H1 (cell line): ENCODE results near the gene C2CD4D. TPM values are rescaled to one million over a fixed set of nuclear protein-coding genes. Genes with fewer than 3 reads are reported as not detected.
A peak's percentile ranks its signal among the peaks of the same experiment; 100 is the strongest.

Source experiments
- CTCF ChIA-PET: fragments of 300-600 bp; sonication (Branson Sonifier 250); formaldehyde crosslinking; loops from one replicate; lab custom pipeline; 2021; ENCODE audit not compliant: partially characterized antibody; lab: Charles Lee
- POLR2A ChIA-PET: fragments of 300-600 bp; sonication (Branson Sonifier 250); formaldehyde crosslinking; loops from one replicate; lab custom pipeline; 2021; ENCODE audit warnings: inconsistent platforms; ENCODE audit not compliant: partially characterized antibody; lab: Charles Lee
- DNase-seq, 2 experiments: peaks; one replicate each; pipeline versions ENCODE4 v3.0.0 to v3.0.0-alpha.2; 2010 to 2022; ENCODE audit warnings: low spot score in 2 of 2, low read depth in 1 of 2, mixed read lengths in 1 of 2
- FAIRE-seq: peaks from 2 replicates; lab custom pipeline; 2011; peaks lifted over from hg19 to GRCh38; lab: Jason Lieb, UNC
- H2AFZ ChIP-seq: 2 replicates; pipeline ENCODE4 v1.8.1; 2012; ENCODE audit warnings: low read length, inconsistent platforms
- H2AK5ac ChIP-seq: 2 replicates; pipeline ENCODE4 v1.6.1; 2013; ENCODE audit warnings: low read depth, low read length
- H2BK120ac ChIP-seq: replicated peaks from 2 replicates; pipeline ENCODE3; 2013; ENCODE audit warnings: low read depth, low read length, inconsistent platforms
- H2BK12ac ChIP-seq: 2 replicates; pipeline ENCODE4 v1.6.1; 2013; ENCODE audit warnings: low read depth, low read length
- H2BK15ac ChIP-seq: 2 replicates; pipeline ENCODE4 v1.6.1; 2013; ENCODE audit warnings: low read length
- H2BK20ac ChIP-seq: 2 replicates; pipeline ENCODE4 v1.6.1; 2013; ENCODE audit warnings: low read length
- H2BK5ac ChIP-seq: 2 replicates; pipeline ENCODE4 v1.6.1; 2013; ENCODE audit warnings: low read depth, low read length
- H3K14ac ChIP-seq: 2 replicates; pipeline ENCODE4 v1.6.1; 2013; ENCODE audit warnings: inconsistent platforms; ENCODE audit not compliant: insufficient read length
- H3K18ac ChIP-seq: 2 replicates; pipeline ENCODE4 v1.6.1; 2013; ENCODE audit warnings: low read length; ENCODE audit errors: extremely low read depth
- H3K23ac ChIP-seq: 2 replicates; pipeline ENCODE4 v1.6.1; 2013; ENCODE audit warnings: inconsistent platforms; ENCODE audit not compliant: insufficient read length
- H3K23me2 ChIP-seq: 2 replicates; pipeline ENCODE4 v1.6.1; 2013; ENCODE audit warnings: low read depth, low read length
- H3K27ac ChIP-seq: 2 replicates; pipeline ENCODE4 v1.6.1; 2011; ENCODE audit warnings: low read depth, low read length, inconsistent platforms
- H3K27me3 ChIP-seq, 4 experiments: replicated peaks in 1 of 4; 1 replicate in 1 of 4; 2 replicates in 3 of 4; pipeline versions ENCODE4 v1.6.1 to v1.8.1; 2011 to 2013; ENCODE audit warnings: low read length in 3 of 4, mild to moderate bottlenecking in 3 of 4, inconsistent platforms in 2 of 4, mixed read lengths in 2 of 4, moderate library complexity in 1 of 4; ENCODE audit not compliant: control insufficient read depth in 3 of 4, insufficient read depth in 3 of 4; ENCODE audit errors: extremely low read depth in 1 of 4
- H3K36me3 ChIP-seq, 4 experiments: 2 replicates each; pipeline versions ENCODE4 v1.6.1 to v1.8.1; 2011 to 2013; ENCODE audit warnings: mild to moderate bottlenecking in 4 of 4, low read length in 3 of 4, moderate library complexity in 2 of 4, control low read depth in 1 of 4, inconsistent platforms in 1 of 4; ENCODE audit not compliant: insufficient read depth in 4 of 4, control insufficient read depth in 2 of 4
- H3K4ac ChIP-seq: replicated peaks from 2 replicates; pipeline ENCODE3; 2013; ENCODE audit warnings: low read length, low read depth, mixed read lengths, inconsistent platforms; ENCODE audit not compliant: insufficient read length
- H3K4me1 ChIP-seq, 4 experiments: replicated peaks in 1 of 4; 1 replicate in 1 of 4; 2 replicates in 3 of 4; pipeline versions ENCODE4 v1.6.1 to v1.8.1; 2011 to 2013; ENCODE audit warnings: low read length in 3 of 4, inconsistent platforms in 2 of 4, mixed read lengths in 1 of 4; ENCODE audit not compliant: insufficient read depth in 4 of 4, control insufficient read depth in 3 of 4
- H3K4me2 ChIP-seq, 2 experiments: 2 replicates each; pipeline versions ENCODE4 v1.6.1 to v1.8.1; 2011 to 2013; ENCODE audit warnings: low read depth in 2 of 2, low read length in 2 of 2, control low read depth in 1 of 2, inconsistent platforms in 1 of 2, mild to moderate bottlenecking in 1 of 2; ENCODE audit not compliant: insufficient read depth in 1 of 2
- H3K4me3 ChIP-seq, 4 experiments: fragments of 200-600, 300-600 bp in 1 of 4; sonication (generic), shearing (Covaris generic), sonication (Bioruptor Twin) in 1 of 4; 2 replicates each; pipeline versions ENCODE4 v1.5.1 to v1.8.1; 2011 to 2016; ENCODE audit warnings: low read length in 4 of 4, low read depth in 3 of 4, control low read depth in 2 of 4, inconsistent platforms in 2 of 4, mild to moderate bottlenecking in 2 of 4, mixed read lengths in 1 of 4, moderate library complexity in 1 of 4; ENCODE audit not compliant: insufficient read depth in 2 of 4; ENCODE audit errors: extremely low read depth in 1 of 4
- H3K56ac ChIP-seq: replicated peaks from 2 replicates; pipeline ENCODE3; 2013; ENCODE audit warnings: low read depth, mild to moderate bottlenecking, mixed read lengths, low read length, inconsistent platforms; ENCODE audit not compliant: insufficient read length
- H3K79me1 ChIP-seq: 2 replicates; pipeline ENCODE4 v1.6.1; 2013; ENCODE audit warnings: low read depth, low read length, control low read depth
- H3K79me2 ChIP-seq, 2 experiments: 2 replicates each; pipeline versions ENCODE4 v1.6.1 to v1.8.1; 2012 to 2013; ENCODE audit warnings: low read length in 2 of 2, mild to moderate bottlenecking in 2 of 2, inconsistent platforms in 1 of 2; ENCODE audit not compliant: insufficient read depth in 2 of 2, control insufficient read depth in 1 of 2
- H3K9ac ChIP-seq, 4 experiments: replicated peaks in 1 of 4; 1 replicate in 1 of 4; 2 replicates in 3 of 4; pipeline versions ENCODE4 v1.6.1 to v1.8.1; 2011 to 2013; ENCODE audit warnings: low read depth in 3 of 4, low read length in 3 of 4, control low read depth in 2 of 4, mild to moderate bottlenecking in 2 of 4, moderate library complexity in 2 of 4, inconsistent platforms in 1 of 4; ENCODE audit errors: extremely low read depth in 1 of 4
- H3K9me3 ChIP-seq, 2 experiments: 2 replicates each; pipeline versions ENCODE4 v1.6.1 to v1.8.1; 2012 to 2013; ENCODE audit warnings: mild to moderate bottlenecking in 2 of 2, moderate library complexity in 2 of 2, control low read depth in 1 of 2, inconsistent platforms in 1 of 2, low read depth in 1 of 2, low read length in 1 of 2, mixed read lengths in 1 of 2; ENCODE audit not compliant: insufficient read depth in 2 of 2
- H4K20me1 ChIP-seq, 2 experiments: replicated peaks in 1 of 2; 2 replicates each; pipeline versions ENCODE3 to v1.8.1; 2011 to 2013; ENCODE audit warnings: inconsistent platforms in 2 of 2, low read length in 2 of 2, mild to moderate bottlenecking in 1 of 2; ENCODE audit not compliant: insufficient read depth in 2 of 2, control insufficient read depth in 1 of 2
- H4K5ac ChIP-seq: 2 replicates; pipeline ENCODE4 v1.6.1; 2013; ENCODE audit warnings: low read length, low read depth, mixed read lengths, inconsistent platforms; ENCODE audit not compliant: insufficient read length
- H4K8ac ChIP-seq: 2 replicates; pipeline ENCODE4 v1.8.0; 2013; ENCODE audit warnings: mild to moderate bottlenecking, moderate library complexity, low read length, inconsistent platforms; ENCODE audit not compliant: insufficient read depth; ENCODE audit errors: extremely low read depth
- H4K91ac ChIP-seq: replicated peaks from 2 replicates; pipeline ENCODE3; 2013; ENCODE audit warnings: low read length, mixed read lengths, inconsistent platforms; ENCODE audit not compliant: insufficient read length
- BACH1 ChIP-seq: IDR thresholded peaks from 2 replicates; pipeline ENCODE4 v1.6.1; 2012; ENCODE audit warnings: low read length, improper control_type of control experiment
- CHD1 ChIP-seq: IDR thresholded peaks from 2 replicates; pipeline ENCODE4 v1.6.1; 2012; ENCODE audit warnings: low read depth, low read length, improper control_type of control experiment
- CREB1 ChIP-seq: IDR thresholded peaks from 2 replicates; pipeline ENCODE4 v1.6.1; 2012; ENCODE audit warnings: inconsistent platforms
- CTBP2 ChIP-seq: IDR thresholded peaks from 2 replicates; pipeline ENCODE4 v1.7.0; 2011; ENCODE audit warnings: borderline replicate concordance, mild to moderate bottlenecking, moderate library complexity, mixed read lengths, low read length; ENCODE audit not compliant: insufficient read depth, insufficient read length
- EP300 ChIP-seq, 2 experiments: IDR thresholded peaks; 1 replicate in 1 of 2; 2 replicates in 1 of 2; pipeline ENCODE4 v1.6.1; 2011 to 2012; ENCODE audit warnings: low read depth in 2 of 2, low read length in 2 of 2, mild to moderate bottlenecking in 2 of 2, borderline replicate concordance in 1 of 2, inconsistent platforms in 1 of 2, moderate library complexity in 1 of 2
- JUND ChIP-seq: IDR thresholded peaks from 2 replicates; pipeline ENCODE4 v1.6.1; 2011; ENCODE audit warnings: mild to moderate bottlenecking, improper control_type of control experiment, low read length
- NANOG ChIP-seq: IDR thresholded peaks from 2 replicates; pipeline ENCODE4 v1.6.1; 2011; ENCODE audit warnings: low read length, low read depth, mild to moderate bottlenecking, inconsistent platforms; ENCODE audit not compliant: insufficient read depth, poor library complexity, severe bottlenecking
- POLR2A ChIP-seq, 2 experiments: IDR thresholded peaks; 1 replicate in 1 of 2; 2 replicates in 1 of 2; pipeline ENCODE4 v1.6.1; 2011; ENCODE audit warnings: low read depth in 2 of 2, low read length in 2 of 2, mild to moderate bottlenecking in 2 of 2; ENCODE audit errors: control extremely low read depth in 1 of 2
- RBBP5 ChIP-seq: IDR thresholded peaks from 2 replicates; pipeline ENCODE4 v1.7.1; 2012; ENCODE audit warnings: low read depth, mild to moderate bottlenecking, inconsistent platforms, low read length, moderate library complexity, borderline replicate concordance
- RFX5 ChIP-seq: IDR thresholded peaks from 2 replicates; pipeline ENCODE4 v1.6.1; 2011; ENCODE audit warnings: low read depth, low read length, improper control_type of control experiment, borderline replicate concordance
- SIRT6 ChIP-seq: IDR thresholded peaks from one replicate; pipeline ENCODE4 v1.7.1; 2012; ENCODE audit warnings: low read length, inconsistent platforms
- SIX5 ChIP-seq: IDR thresholded peaks from 2 replicates; pipeline ENCODE4 v1.6.1; 2011; ENCODE audit warnings: mild to moderate bottlenecking, low read depth, low read length
- YY1 ChIP-seq: IDR thresholded peaks from 2 replicates; pipeline ENCODE4 v1.6.1; 2011; ENCODE audit warnings: low read depth, mild to moderate bottlenecking, low read length
- ZNF274 ChIP-seq: IDR thresholded peaks from 2 replicates; pipeline ENCODE4 v1.7.0; 2012; ENCODE audit warnings: low read length, borderline replicate concordance; ENCODE audit errors: extremely low read depth
- WGBS, 2 experiments: shearing (Covaris generic) in 1 of 2; methylation state at CpG; one replicate each; pipeline versions ENCODE4 v1.1.6 to v1.1.7; 2013 to 2015; ENCODE audit warnings: low lambda C conversion rate in 2 of 2, mixed read lengths in 2 of 2, inconsistent platforms in 1 of 2, low coverage in 1 of 2, missing lambda C conversion rate in 1 of 2; ENCODE audit not compliant: insufficient replicate concordance in 2 of 2, insufficient coverage in 1 of 2, insufficient read length in 1 of 2; ENCODE audit errors: extremely low coverage in 1 of 2, missing lambda C conversion rate in 1 of 2; 5-methylcytosine and 5-hydroxymethylcytosine counted together
- polyA plus RNA-seq, 7 experiments: library from polyadenylated mRNA; depleted of rRNA in 3 of 7; stranded (reverse) in 5 of 7; unstranded in 2 of 7; fragments of >200 nt in 5 of 7; fragments of 200-250 nt in 2 of 7; gene quantifications; 1 replicate in 5 of 7; 2 replicates in 1 of 7; 4 replicates in 1 of 7; pipeline versions ENCODE4 v1.2.1 to v1.2.3, GENCODE V29; 2011 to 2013; ENCODE audit warnings: missing spikeins in 2 of 7, mixed read lengths in 2 of 7
- total RNA-seq: library from RNA; stranded (reverse); fragmentation: NEBNext Ultra II Directional; extraction: Animal tissue kit (Norgen Biotek cat#: 25700); gene quantifications from 2 replicates; pipeline ENCODE4 v1.2.1, GENCODE V29; 2021

The C2CD4D gene
- total and polyA plus RNA-seq, 2 of the 8 experiments (the other 6 are each of a cell fraction or from before 2014, with no cell fraction given): 0.41 to 0.71 TPM

GRCh38 chr1:151858030-151858746 lies 18.6 kb upstream of the C2CD4D start:
- H3K9me3 ChIP-seq: no peaks in the 10 kb centered on the region
- H3K4me1 ChIP-seq: peaks cover 8 to 16% (median 12%) of the 10 kb centered on the region in 4 experiments
- H2BK120ac ChIP-seq: no peak overlapping the region
- no peak overlapping the region for H3K18ac ChIP-seq
- 62% methylated on average over 3 of the region's 3 CpGs; no CpG with 5 or more reads in 1 of the 2 experiments for WGBS, 2 experiments
- no peak overlapping the region for H4K8ac ChIP-seq
- H2AFZ ChIP-seq: no peak overlapping the region
- no peak overlapping the region for H3K4me3 ChIP-seq
- peaks cover 22 to 56% (median 48%) of the 10 kb centered on the region in 4 experiments for H3K27me3 ChIP-seq
- no peak overlapping the region for H2AK5ac ChIP-seq
- H3K79me1 ChIP-seq: no peaks in the 10 kb centered on the region
- H4K5ac ChIP-seq: no peak overlapping the region
- peaks cover 4 to 8% of the 10 kb centered on the region in 2 experiments for H4K20me1 ChIP-seq
- ChIA-PET POLR2A (interaction anchor here (1.2 to 3.6 kb wide), 3 partner anchors 12 to 18 kb away, joined by 4 to 9 read pairs (median 6); partner anchors contain the start of gene C2CD4D), CTCF (interaction anchor here (0.9 to 2.2 kb wide), 13 partner anchors 10 to 143 kb away, joined by 3 to 8 read pairs (median 3); partner anchors contain the start of gene RIIAD1)
- no peak overlapping the region for H3K4me2 ChIP-seq
- no peak overlapping the region for H3K4ac ChIP-seq
- FAIRE-seq (no peak), DNase-seq (peak in 1 of 2 experiments; percentile 19)
- no peak overlapping the region for H2BK5ac ChIP-seq
- H3K27ac ChIP-seq: no peak overlapping the region
- no peak overlapping the region for H4K91ac ChIP-seq
- H3K56ac ChIP-seq: no peak overlapping the region
- no peak overlapping the region for H2BK12ac ChIP-seq
- no peak overlapping the region for H3K14ac ChIP-seq
- H3K79me2 ChIP-seq: no peaks in the 10 kb centered on the region
- H3K23me2 ChIP-seq: peaks cover 2% of the 10 kb centered on the region; the same call in 1 of the 2 replicates
- H2BK15ac ChIP-seq: no peak overlapping the region
- no peak overlapping the region for H3K9ac ChIP-seq
- H2BK20ac ChIP-seq: no peak overlapping the region
- no peak overlapping the region for H3K23ac ChIP-seq
- H3K36me3 ChIP-seq: no peaks in the 10 kb centered on the region
- TF ChIP-seq EP300 (IDR thresholded peaks at IDR 0.05; ENCODE audit: borderline replicate concordance in 1 of 2, low read depth in 2 of 2, low read length in 2 of 2) (no peak), POLR2A (IDR thresholded peaks at IDR 0.05; ENCODE audit: control extremely low read depth in 1 of 2, low read depth in 2 of 2, low read length in 2 of 2) (no peak), CHD1 (no peak), RFX5 (no peak), CREB1 (no peak), BACH1 (no peak), NANOG (no peak), RBBP5 (no peak), JUND (no peak), SIRT6 (no peak), SIX5 (no peak), YY1 (no peak), ZNF274 (no peak), CTBP2 (no peak)
